RWPE1 (cell line): ENCODE results near the gene RAD9B.

Experiments used
- CTCF ChIA-PET: fragments of 350-600 bp; sonication (Branson Sonifier 250); formaldehyde crosslinking; extraction: SDS; loops from one replicate; lab custom pipeline; 2021; lab: Yijun Ruan, JAX
- POLR2A ChIA-PET: fragments of 400-600 bp; formaldehyde crosslinking; extraction: SDS; loops from one replicate; lab custom pipeline; 2020; ENCODE audit warnings: antibody characterized with exemption; ENCODE audit not compliant: low non-redundant PET; lab: Yijun Ruan, JAX
- DNase-seq: peaks from one replicate; pipeline ENCODE4 v3.0.0; 2012; ENCODE audit warnings: low spot score
- H3K27ac ChIP-seq: fragments of 450-650 bp; 2 replicates; pipeline ENCODE4 v1.5.1; 2017
- CTCF ChIP-seq: fragments of 450-650 bp; conservative IDR thresholded peaks from 2 replicates; pipeline ENCODE4 v1.5.1; 2017; ENCODE audit warnings: low read depth, mild to moderate bottlenecking

Gene RAD9B

GRCh38 chr12:110550981-110551380 lies 48.9 kb downstream of the RAD9B start:
- POLR2A ChIA-PET = no interaction called here
- TF ChIP-seq CTCF = no peak
- CTCF ChIA-PET = interaction anchor here (1.3 kb wide), 1 partner anchor 12 kb away, joined by 3 read pairs; no protein-coding TSS in a partner anchor
- H3K27ac ChIP-seq = peak overlapping the region; percentile 65
- no peak for DNase-seq
